GM12878 (cell line): ENCODE results near the gene PMM2. TPM values are rescaled to one million over a fixed set of nuclear protein-coding genes. Genes with fewer than 3 reads are reported as not detected.

Experiments
- ATAC-seq: fragments of 200-7000 bp; cut with Tn5 transposase; 3 replicates; pipeline ENCODE4 v1.9.1; 2020; ENCODE audit warnings: mild to moderate bottlenecking, moderate library complexity
- BruUV-seq: library from RNA; stranded (reverse); fragments of 400-500 nt; replicated peaks from 2 replicates; lab custom pipeline; 2021; lab: Mats Ljungman, UMichigan
- CTCF ChIA-PET: fragments of 300-600 bp; sonication (Branson Sonifier 250); formaldehyde crosslinking; extraction: SDS; loops from one replicate; lab custom pipeline; 2021; ENCODE audit warnings: inconsistent platforms; lab: Yijun Ruan, JAX
- POLR2A ChIA-PET: fragments of 350-600 bp; formaldehyde crosslinking; extraction: SDS; loops from one replicate; lab custom pipeline; 2021; ENCODE audit warnings: inconsistent platforms; lab: Charles Lee
- RAD21 ChIA-PET: fragments of 300-600 bp; sonication (Branson Sonifier 250); formaldehyde crosslinking; loops from one replicate; lab custom pipeline; 2023; ENCODE audit warnings: antibody characterized with exemption; ENCODE audit not compliant: unreplicated experiment; lab: Charles Lee
- SMC1A ChIA-PET: fragments of 300-600 bp; sonication (Branson Sonifier 250); formaldehyde crosslinking; loops from one replicate; lab custom pipeline; 2023; ENCODE audit not compliant: unreplicated experiment, uncharacterized antibody; lab: Charles Lee
- DNase-seq: peaks from one replicate; pipeline ENCODE4 v3.0.0-alpha.2; 2011; ENCODE audit warnings: low read depth, low spot score
- FAIRE-seq: peaks from 3 replicates; lab custom pipeline; 2011; peaks lifted over from hg19 to GRCh38; lab: Jason Lieb, UNC
- H2AFZ ChIP-seq: 2 replicates; pipeline ENCODE4 v1.6.0; 2011; ENCODE audit warnings: low read depth, low read length, control low read depth; ENCODE audit not compliant: control insufficient read depth
- H3K27ac ChIP-seq: 2 replicates; pipeline ENCODE4 v1.5.1; 2011; ENCODE audit warnings: control low read depth; ENCODE audit not compliant: control insufficient read depth, insufficient read depth
- H3K27me3 ChIP-seq, 2 experiments: replicated peaks in 1 of 2; 2 replicates each; pipeline versions ENCODE4 v1.6.0 to v1.6.1; 2011; ENCODE audit warnings: low read length in 1 of 2; ENCODE audit not compliant: control insufficient read depth in 2 of 2, insufficient read depth in 2 of 2
- H3K36me3 ChIP-seq, 2 experiments: 2 replicates each; pipeline ENCODE4 v1.5.1; 2011; ENCODE audit warnings: low read length in 1 of 2; ENCODE audit not compliant: control insufficient read depth in 2 of 2, insufficient read depth in 2 of 2
- H3K4me1 ChIP-seq: 2 replicates; pipeline ENCODE4 v1.6.1; 2011; ENCODE audit warnings: mild to moderate bottlenecking, low read length, moderate library complexity, mixed read lengths; ENCODE audit not compliant: control insufficient read depth, insufficient read depth
- H3K4me2 ChIP-seq: 2 replicates; pipeline ENCODE4 v1.6.0; 2011; ENCODE audit warnings: control low read depth; ENCODE audit not compliant: control insufficient read depth, insufficient read depth
- H3K4me3 ChIP-seq: fragments of 200-600 bp; sonication (generic); 2 replicates; pipeline ENCODE4 v1.5.1; 2016
- H3K79me2 ChIP-seq: 2 replicates; pipeline ENCODE4 v1.6.0; 2011; ENCODE audit warnings: low read length; ENCODE audit not compliant: control insufficient read depth, insufficient read depth
- H3K9ac ChIP-seq: 2 replicates; pipeline ENCODE4 v1.8.0; 2011; ENCODE audit warnings: low read length, control low read depth, mixed read lengths; ENCODE audit not compliant: control insufficient read depth, insufficient read depth
- H3K9me3 ChIP-seq: replicated peaks from 3 replicates; pipeline ENCODE4 v1.5.1; 2011; ENCODE audit warnings: mild to moderate bottlenecking, low read length; ENCODE audit not compliant: control insufficient read depth, insufficient read depth
- H4K20me1 ChIP-seq: 2 replicates; pipeline ENCODE4 v1.6.0; 2011; ENCODE audit not compliant: control insufficient read depth, insufficient read depth
- ATF7 ChIP-seq: fragments of 450-650 bp; IDR thresholded peaks from 2 replicates; pipeline ENCODE4 v1.6.1; 2016; ENCODE audit warnings: low read depth, mild to moderate bottlenecking
- BACH1 ChIP-seq: fragments of 450-650 bp; IDR thresholded peaks from 2 replicates; pipeline ENCODE4 v1.6.1; 2017; ENCODE audit warnings: mild to moderate bottlenecking, borderline replicate concordance
- BCL3 ChIP-seq: IDR thresholded peaks from 2 replicates; pipeline ENCODE4 v1.6.1; 2011; ENCODE audit warnings: borderline replicate concordance, low read depth, mild to moderate bottlenecking, moderate library complexity, low read length; ENCODE audit not compliant: insufficient read depth, poor library complexity, severe bottlenecking
- BMI1 ChIP-seq: fragments of 450-650 bp; IDR thresholded peaks from 2 replicates; pipeline ENCODE4 v1.6.1; 2016; ENCODE audit warnings: mild to moderate bottlenecking, moderate library complexity, borderline replicate concordance
- BRCA1 ChIP-seq: IDR thresholded peaks from 2 replicates; pipeline ENCODE4 v1.6.1; 2011; ENCODE audit warnings: low read depth, low read length, improper control_type of control experiment
- GABPA ChIP-seq: IDR thresholded peaks from 2 replicates; pipeline ENCODE4 v1.6.1; 2014; ENCODE audit warnings: antibody characterized with exemption, low read depth, mild to moderate bottlenecking, inconsistent platforms
- IRF5 ChIP-seq: fragments of 450-650 bp; IDR thresholded peaks from 2 replicates; pipeline ENCODE4 v1.6.1; 2017; ENCODE audit warnings: borderline replicate concordance
- REST ChIP-seq: IDR thresholded peaks from 2 replicates; pipeline ENCODE4 v1.6.1; 2012; ENCODE audit warnings: mild to moderate bottlenecking, low read depth, low read length
- ZNF274 ChIP-seq: IDR thresholded peaks from one replicate; pipeline ENCODE4 v1.8.0; 2011; ENCODE audit not compliant: insufficient read length, insufficient read depth
- WGBS: methylation state at CpG from one replicate; pipeline ENCODE4 v1.1.6; 2016; ENCODE audit warnings: low lambda C conversion rate; ENCODE audit not compliant: insufficient replicate concordance, insufficient coverage; ENCODE audit errors: missing lambda C conversion rate; 5-methylcytosine and 5-hydroxymethylcytosine counted together
- in situ Hi-C: fragments of 300-500 bp; cut with MboI; formaldehyde crosslinking; loops from 9 replicates; pipeline ENCODE4 v1.14.3; 2018; ENCODE audit warnings: mixed read lengths
- intact Hi-C: fragments of 100-400 bp; cut with micrococcal nuclease; formaldehyde crosslinking; loops from one replicate; pipeline ENCODE4 v1.14.2; 2022; ENCODE audit not compliant: unreplicated experiment
- polyA plus RNA-seq, 11 experiments: library from polyadenylated mRNA; depleted of rRNA in 4 of 11; unstranded in 6 of 11; stranded (reverse) in 5 of 11; fragments of >200 nt; fragmentation: Nextera tagmentation in 4 of 11; fragmentation: Illumina TruSeq in 1 of 11; extraction: Ambion mirVana in 4 of 11; extraction: Trizol in 1 of 11; gene quantifications; 1 replicate in 1 of 11; 2 replicates in 10 of 11; pipeline versions ENCODE4 v1.2.1 to v1.2.3, GENCODE V29; 2011 to 2016; ENCODE audit warnings: inconsistent platforms in 2 of 11, missing spikeins in 2 of 11, low read depth in 1 of 11
- total RNA-seq, 4 experiments: library from RNA; depleted of rRNA in 3 of 4; stranded (reverse); fragments of >200 nt in 3 of 4; fragmentation: Illumina TruSeq in 1 of 4; extraction: Trizol in 1 of 4; gene quantifications; 2 replicates each; pipeline versions ENCODE4 v1.2.1 to v1.2.3, GENCODE V29; 2013 to 2021

Gene PMM2
- total and polyA plus RNA-seq, 10 of the 15 experiments (the other 5 are each of a cell fraction or from before 2014, with no cell fraction given): 22.6 to 69.4 (median 52.3) TPM

- RAD21 ChIA-PET: no interaction called here
- Histone ChIP-seq H3K9ac (no peak overlapping the region), H3K27me3 (no peaks in the 10 kb centered on the region), H3K4me2 (no peak overlapping the region), H3K9me3 (no peaks in the 10 kb centered on the region), H2AFZ (no peak overlapping the region), H3K27ac (no peak overlapping the region), H3K36me3 (no peaks in the 10 kb centered on the region), H4K20me1 (no peaks in the 10 kb centered on the region), H3K4me3 (no peak overlapping the region), H3K79me2 (no peaks in the 10 kb centered on the region), H3K4me1 (no peaks in the 10 kb centered on the region)
- POLR2A ChIA-PET: no interaction called here
- SMC1A ChIA-PET: no interaction called here
- no peak for DNase-seq
- ATAC-seq: no peak
- CTCF ChIA-PET: no interaction called here
- TF ChIP-seq BMI1 (no peak), BCL3 (peak; percentile 89), BACH1 (no peak), ZNF274 (no peak)
- BruUV-seq: no TSS peak
- in situ Hi-C loops (no loop called here), intact Hi-C loops (no loop called here)
- WGBS: 31% methylated on average over 5 of the region's 5 CpGs
- no peak for FAIRE-seq
Measured at GRCh38 chr16:8756755-8757154, 40.9 kb upstream of the PMM2 start.

GRCh38 chr16:8758022-8758421, 39.6 kb upstream of the PMM2 start:
- no peak overlapping the region for H3K4me3 ChIP-seq
- no peak for FAIRE-seq
- in situ Hi-C loops: no loop called here
- no peaks in the 10 kb centered on the region for H4K20me1 ChIP-seq
- no peaks in the 10 kb centered on the region for H3K9me3 ChIP-seq
- no TSS peak for BruUV-seq
- no peak overlapping the region for H3K4me2 ChIP-seq
- RAD21 ChIA-PET: no interaction called here
- no peaks in the 10 kb centered on the region for H3K79me2 ChIP-seq
- CTCF ChIA-PET: no interaction called here
- ATAC-seq: no peak
- no peaks in the 10 kb centered on the region for H3K27me3 ChIP-seq
- no peak overlapping the region for H3K9ac ChIP-seq
- intact Hi-C loops: no loop called here
- SMC1A ChIA-PET: no interaction called here
- POLR2A ChIA-PET: no interaction called here
- WGBS: 44% methylated on average over 6 of the region's 6 CpGs
- no peaks in the 10 kb centered on the region for H3K36me3 ChIP-seq
- H2AFZ ChIP-seq: no peak overlapping the region
- H3K27ac ChIP-seq: no peak overlapping the region
- no peak for DNase-seq
- no peaks in the 10 kb centered on the region for H3K4me1 ChIP-seq
- no peak for TF ChIP-seq BRCA1
- TF ChIP-seq IRF5: no peak
- no peak for TF ChIP-seq ATF7
- no peak for TF ChIP-seq REST
- no peak for TF ChIP-seq GABPA
